Activated CD4-positive, alpha-beta T cell treated with anti-CD3 and anti-CD28 coated beads, Interleukin-10, Interleukin-2, amounts not matched to agents 100 ng/mL and 50 ng/mL, durations not matched to agents 16 hours and 8 hours (primary cell): Measurements from ENCODE around the gene TMEM219.
"Not testable (repeated sequence)": the region's sequence is repeated elsewhere in the genome, so short reads cannot be mapped to it uniquely, and the experiment has no call there.

Experiments used
- DNase-seq: peaks from one replicate; pipeline ENCODE4 v3.0.0-alpha.2; 2020

Gene TMEM219

GRCh38 chr16:29951625-29952365 lies 10.1 kb upstream of the TMEM219 start:
- DNase-seq, result no peak

GRCh38 chr16:29958756-29959155 lies 3.1 kb upstream of the TMEM219 start:
- no peak for DNase-seq

- DNase-seq, result no peak
These were observed 2.6 kb upstream of the TMEM219 start for GRCh38 chr16:29959293-29959692.

GRCh38 chr16:29959821-29960220 lies 2.1 kb upstream of the TMEM219 start:
- DNase-seq, result not testable (repeated sequence)

- no peak for DNase-seq
These were observed 776 bp upstream of the TMEM219 start for GRCh38 chr16:29961127-29961478.

- DNase-seq, result no peak
These were observed 590 bp downstream of the TMEM219 start for GRCh38 chr16:29962344-29962994.

GRCh38 chr16:29963021-29963743 lies 1.3 kb downstream of the TMEM219 start:
- DNase-seq, result no peak

GRCh38 chr16:29968205-29968604 lies 6.3 kb downstream of the TMEM219 start:
- DNase-seq, result no peak

- DNase-seq, result no peak
These were observed 9.4 kb downstream of the TMEM219 start for GRCh38 chr16:29971304-29971703.

GRCh38 chr16:29972500-29972899 lies 10.6 kb downstream of the TMEM219 start:
- no peak for DNase-seq

GRCh38 chr16:29972992-29973383 lies 11.1 kb downstream of the TMEM219 start:
- no peak for DNase-seq

GRCh38 chr16:29973384-29974246 lies 11.7 kb downstream of the TMEM219 start, which contains the start of gene TAOK2:
TAOK2 (plus strand) TSS chr16:29973868; CDS start chr16:29977773, 3,905 bp downstream.
- DNase-seq, result peak; percentile 99

- DNase-seq, result peak; percentile 29
These were observed 12.6 kb downstream of the TMEM219 start for GRCh38 chr16:29974291-29975133.

GRCh38 chr16:29975134-29975538 lies 13.3 kb downstream of the TMEM219 start:
- no peak for DNase-seq

- DNase-seq, result no peak
These were observed 14.1 kb downstream of the TMEM219 start for GRCh38 chr16:29975811-29976511.

GRCh38 chr16:29977063-29977825 lies 15.4 kb downstream of the TMEM219 start:
- no peak for DNase-seq

GRCh38 chr16:29978081-29978480 lies 16.2 kb downstream of the TMEM219 start:
- DNase-seq, result no peak

- DNase-seq, result no peak
These were observed 16.8 kb downstream of the TMEM219 start for GRCh38 chr16:29978564-29979270.

- DNase-seq, result no peak
These were observed 20.9 kb downstream of the TMEM219 start for GRCh38 chr16:29982560-29983419.
